HL-60 (cell line): ENCODE data around the gene TRIM62.

Experiments
- GABPA ChIP-seq: IDR thresholded peaks from 2 replicates; pipeline ENCODE4 v1.6.1; 2012; ENCODE audit warnings: low read depth
- POLR2AphosphoS5 ChIP-seq: IDR thresholded peaks from 2 replicates; pipeline ENCODE4 v1.6.1; 2012; ENCODE audit warnings: low read depth
- SPI1 ChIP-seq: IDR thresholded peaks from 2 replicates; pipeline ENCODE4 v1.6.1; 2012; ENCODE audit warnings: low read depth, mild to moderate bottlenecking, borderline replicate concordance
- TF ChIP-seq, protein P1 (sequence below): IDR thresholded peaks from one replicate; pipeline ENCODE4 v1.5.1; 2011; ENCODE audit warnings: low read length, control low read depth, inconsistent platforms; ENCODE audit not compliant: insufficient read depth
- TF ChIP-seq, protein P2 (sequence below): IDR thresholded peaks from 2 replicates; pipeline ENCODE4 v1.6.1; 2012; ENCODE audit warnings: low read depth; ENCODE audit not compliant: insufficient replicate concordance

DNA sequence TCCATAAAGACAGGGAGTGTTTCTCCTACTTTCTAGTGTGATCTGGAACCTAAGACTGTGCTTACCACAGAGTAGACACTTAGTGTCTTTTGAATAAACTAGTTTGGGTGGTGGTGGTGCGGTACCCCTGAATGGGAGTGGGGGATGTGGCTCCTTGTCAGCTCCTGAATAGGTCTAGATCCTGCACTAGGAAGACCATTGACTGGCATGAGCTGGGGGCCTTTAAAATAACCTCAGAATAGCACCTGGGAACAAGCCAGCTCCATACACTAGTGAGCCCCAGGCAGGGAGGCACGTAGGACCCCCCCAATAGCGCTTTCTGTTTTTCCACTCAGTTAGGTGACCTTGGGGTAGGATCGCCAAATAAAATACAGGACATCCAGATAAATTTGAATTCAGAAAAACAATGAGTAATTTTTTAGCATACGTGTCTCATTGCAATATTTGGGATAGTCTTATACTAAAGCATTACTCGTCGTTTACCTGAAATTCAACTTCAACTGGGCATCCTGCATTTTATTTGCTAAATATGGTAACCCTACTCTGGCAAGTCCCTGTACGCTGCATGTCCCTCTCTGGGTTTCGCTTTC lies 55.3 kb downstream of the TRIM62 start:
- TF ChIP-seq, protein P1, sequence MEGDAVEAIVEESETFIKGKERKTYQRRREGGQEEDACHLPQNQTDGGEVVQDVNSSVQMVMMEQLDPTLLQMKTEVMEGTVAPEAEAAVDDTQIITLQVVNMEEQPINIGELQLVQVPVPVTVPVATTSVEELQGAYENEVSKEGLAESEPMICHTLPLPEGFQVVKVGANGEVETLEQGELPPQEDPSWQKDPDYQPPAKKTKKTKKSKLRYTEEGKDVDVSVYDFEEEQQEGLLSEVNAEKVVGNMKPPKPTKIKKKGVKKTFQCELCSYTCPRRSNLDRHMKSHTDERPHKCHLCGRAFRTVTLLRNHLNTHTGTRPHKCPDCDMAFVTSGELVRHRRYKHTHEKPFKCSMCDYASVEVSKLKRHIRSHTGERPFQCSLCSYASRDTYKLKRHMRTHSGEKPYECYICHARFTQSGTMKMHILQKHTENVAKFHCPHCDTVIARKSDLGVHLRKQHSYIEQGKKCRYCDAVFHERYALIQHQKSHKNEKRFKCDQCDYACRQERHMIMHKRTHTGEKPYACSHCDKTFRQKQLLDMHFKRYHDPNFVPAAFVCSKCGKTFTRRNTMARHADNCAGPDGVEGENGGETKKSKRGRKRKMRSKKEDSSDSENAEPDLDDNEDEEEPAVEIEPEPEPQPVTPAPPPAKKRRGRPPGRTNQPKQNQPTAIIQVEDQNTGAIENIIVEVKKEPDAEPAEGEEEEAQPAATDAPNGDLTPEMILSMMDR: no peak
- TF ChIP-seq, protein P2, sequence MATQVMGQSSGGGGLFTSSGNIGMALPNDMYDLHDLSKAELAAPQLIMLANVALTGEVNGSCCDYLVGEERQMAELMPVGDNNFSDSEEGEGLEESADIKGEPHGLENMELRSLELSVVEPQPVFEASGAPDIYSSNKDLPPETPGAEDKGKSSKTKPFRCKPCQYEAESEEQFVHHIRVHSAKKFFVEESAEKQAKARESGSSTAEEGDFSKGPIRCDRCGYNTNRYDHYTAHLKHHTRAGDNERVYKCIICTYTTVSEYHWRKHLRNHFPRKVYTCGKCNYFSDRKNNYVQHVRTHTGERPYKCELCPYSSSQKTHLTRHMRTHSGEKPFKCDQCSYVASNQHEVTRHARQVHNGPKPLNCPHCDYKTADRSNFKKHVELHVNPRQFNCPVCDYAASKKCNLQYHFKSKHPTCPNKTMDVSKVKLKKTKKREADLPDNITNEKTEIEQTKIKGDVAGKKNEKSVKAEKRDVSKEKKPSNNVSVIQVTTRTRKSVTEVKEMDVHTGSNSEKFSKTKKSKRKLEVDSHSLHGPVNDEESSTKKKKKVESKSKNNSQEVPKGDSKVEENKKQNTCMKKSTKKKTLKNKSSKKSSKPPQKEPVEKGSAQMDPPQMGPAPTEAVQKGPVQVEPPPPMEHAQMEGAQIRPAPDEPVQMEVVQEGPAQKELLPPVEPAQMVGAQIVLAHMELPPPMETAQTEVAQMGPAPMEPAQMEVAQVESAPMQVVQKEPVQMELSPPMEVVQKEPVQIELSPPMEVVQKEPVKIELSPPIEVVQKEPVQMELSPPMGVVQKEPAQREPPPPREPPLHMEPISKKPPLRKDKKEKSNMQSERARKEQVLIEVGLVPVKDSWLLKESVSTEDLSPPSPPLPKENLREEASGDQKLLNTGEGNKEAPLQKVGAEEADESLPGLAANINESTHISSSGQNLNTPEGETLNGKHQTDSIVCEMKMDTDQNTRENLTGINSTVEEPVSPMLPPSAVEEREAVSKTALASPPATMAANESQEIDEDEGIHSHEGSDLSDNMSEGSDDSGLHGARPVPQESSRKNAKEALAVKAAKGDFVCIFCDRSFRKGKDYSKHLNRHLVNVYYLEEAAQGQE: no peak
- TF ChIP-seq POLR2AphosphoS5 (no peak), GABPA (no peak), SPI1 (no peak)
